Gastroesophageal sphincter (tissue), 3 donors: ENCODE measurements around the gene AP1G2.

Experiments
- CTCF ChIP-seq, 4 experiments: fragments of 200-600 bp in 2 of 4; fragments of 450-650 bp in 2 of 4; sonication (generic) in 1 of 4; IDR thresholded peaks; one replicate each; pipeline ENCODE4 v1.5.1; 2017 to 2019; ENCODE audit warnings: antibody characterized with exemption in 4 of 4, mild to moderate bottlenecking in 2 of 4, moderate library complexity in 2 of 4
- POLR2A ChIP-seq, 2 donors: fragments of 450-650 bp; IDR thresholded peaks; one replicate each; pipeline ENCODE4 v1.6.1; 2017; ENCODE audit warnings: antibody characterized with exemption in 2 of 2, mild to moderate bottlenecking in 2 of 2, moderate library complexity in 1 of 2
- POLR2AphosphoS5 ChIP-seq: sonication (generic); formaldehyde crosslinking; IDR thresholded peaks from one replicate; pipeline ENCODE4 v1.6.1; 2017; ENCODE audit warnings: antibody characterized with exemption

DNA sequence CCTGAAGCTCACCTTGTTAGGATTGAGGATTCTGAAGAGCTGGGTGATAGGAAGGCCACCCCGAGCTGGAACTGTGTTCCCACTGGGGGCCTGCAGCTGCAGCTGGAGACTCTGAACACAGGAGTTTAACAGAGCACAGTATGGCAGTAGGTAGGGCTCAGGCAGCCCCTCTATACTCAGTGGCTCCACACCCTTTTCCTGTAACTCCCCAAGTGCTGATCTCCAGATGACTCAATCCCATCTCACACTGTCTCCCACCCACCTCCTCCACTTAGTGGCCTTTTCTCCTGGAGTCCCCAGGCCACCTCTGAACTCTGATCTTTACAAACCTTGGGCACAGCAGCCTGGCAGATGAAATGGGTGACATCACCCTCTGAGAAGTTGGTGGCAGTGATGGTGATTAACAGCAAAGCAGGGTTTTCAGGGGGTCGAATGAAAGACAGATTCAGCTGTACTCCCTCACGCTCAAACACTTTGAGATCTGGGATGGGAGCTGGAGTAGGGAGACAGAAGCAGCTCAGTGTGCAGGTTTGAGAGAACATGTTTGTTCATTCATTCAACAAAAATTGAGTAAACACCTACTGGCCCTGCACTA is 7.6 kb downstream of the AP1G2 start:
- no peak for TF ChIP-seq CTCF (IDR thresholded peaks at IDR 0.05)
- no peak for TF ChIP-seq POLR2A (IDR thresholded peaks at IDR 0.05)
- no peak for TF ChIP-seq POLR2AphosphoS5
